ENCODE results near the gene PTPN9.
"Not testable (repeated sequence)": the region's sequence is repeated elsewhere in the genome, so short reads cannot be mapped to it uniquely, and the experiment has no call there.

The PTPN9 gene

GRCh38 chr15:75583701-75584100 lies 4.6 kb upstream of the PTPN9 start:
- in situ Hi-C loops (cut with MboI; ENCODE audit: low sequenced_read_pairs): no loop called here

GRCh38 chr15:75582943-75583342 lies 3.8 kb upstream of the PTPN9 start:
- in situ Hi-C loops (cut with MboI; ENCODE audit: low sequenced_read_pairs): not testable (repeated sequence)

GRCh38 chr15:75578173-75578947 lies 755 bp downstream of the PTPN9 start:
- in situ Hi-C loops (cut with MboI; ENCODE audit: low sequenced_read_pairs): no loop called here

- in situ Hi-C loops (cut with MboI; ENCODE audit: low sequenced_read_pairs): no loop called here
These were observed 1.5 kb downstream of the PTPN9 start for GRCh38 chr15:75577401-75578172.

- in situ Hi-C loops (cut with MboI; ENCODE audit: low sequenced_read_pairs): no loop called here
These were observed 5.3 kb downstream of the PTPN9 start for GRCh38 chr15:75573648-75574384.

- in situ Hi-C loops (cut with MboI; ENCODE audit: low sequenced_read_pairs): no loop called here
These were observed 8.8 kb downstream of the PTPN9 start for GRCh38 chr15:75570126-75570845.

- in situ Hi-C loops (cut with MboI; ENCODE audit: low sequenced_read_pairs): no loop called here
These were observed 13.8 kb downstream of the PTPN9 start for GRCh38 chr15:75565062-75565970.

- in situ Hi-C loops (cut with MboI; ENCODE audit: low sequenced_read_pairs): no loop called here
These were observed 17.2 kb downstream of the PTPN9 start for GRCh38 chr15:75561888-75562287.

- in situ Hi-C loops (cut with MboI; ENCODE audit: low sequenced_read_pairs): not testable (repeated sequence)
These were observed 19.8 kb downstream of the PTPN9 start for GRCh38 chr15:75559360-75559759.

- in situ Hi-C loops (cut with MboI; ENCODE audit: low sequenced_read_pairs): not testable (repeated sequence)
These were observed 20.2 kb downstream of the PTPN9 start for GRCh38 chr15:75558955-75559354.

GRCh38 chr15:75554717-75555116 lies 24.4 kb downstream of the PTPN9 start:
- in situ Hi-C loops (cut with MboI; ENCODE audit: low sequenced_read_pairs): no loop called here

GRCh38 chr15:75553659-75554058 lies 25.5 kb downstream of the PTPN9 start:
- in situ Hi-C loops (cut with MboI; ENCODE audit: low sequenced_read_pairs): no loop called here

GRCh38 chr15:75551091-75551490 lies 28.0 kb downstream of the PTPN9 start:
- in situ Hi-C loops (cut with MboI; ENCODE audit: low sequenced_read_pairs): no loop called here

- in situ Hi-C loops (cut with MboI; ENCODE audit: low sequenced_read_pairs): no loop called here
These were observed 34.1 kb downstream of the PTPN9 start for GRCh38 chr15:75545064-75545463.

- in situ Hi-C loops (cut with MboI; ENCODE audit: low sequenced_read_pairs): no loop called here
These were observed 34.8 kb downstream of the PTPN9 start for GRCh38 chr15:75544359-75544758.

GRCh38 chr15:75542949-75543545 lies 36.1 kb downstream of the PTPN9 start:
- in situ Hi-C loops (cut with MboI; ENCODE audit: low sequenced_read_pairs): not testable (repeated sequence)

GRCh38 chr15:75542386-75542797 lies 36.7 kb downstream of the PTPN9 start:
- in situ Hi-C loops (cut with MboI; ENCODE audit: low sequenced_read_pairs): no loop called here

- in situ Hi-C loops (cut with MboI; ENCODE audit: low sequenced_read_pairs): no loop called here
These were observed 40.7 kb downstream of the PTPN9 start for GRCh38 chr15:75538376-75538775.

- in situ Hi-C loops (cut with MboI; ENCODE audit: low sequenced_read_pairs): no loop called here
These were observed 45.2 kb downstream of the PTPN9 start for GRCh38 chr15:75533945-75534344.

Data from HL-60/S4 treated with phorbol 12-myristate 13-acetate at 8.2 ng/mL for 4 days and 3 days (cell line).